Keratinocyte (primary cell): ENCODE data around the gene CDHR2. TPM values are rescaled to one million over a fixed set of nuclear protein-coding genes. Genes with fewer than 3 reads are reported as not detected.

Source experiments
- DNase-seq: peaks from one replicate; pipeline ENCODE4 v3.0.0-alpha.2; 2011; ENCODE audit warnings: low read depth, missing footprints, low spot score
- FAIRE-seq: peaks from 2 replicates; lab custom pipeline; 2011; peaks lifted over from hg19 to GRCh38; lab: Jason Lieb, UNC
- H2AFZ ChIP-seq: 2 replicates; pipeline ENCODE4 v1.6.0; 2012; ENCODE audit warnings: low read length, control low read depth, inconsistent platforms; ENCODE audit not compliant: control insufficient read depth
- H3K27ac ChIP-seq: 2 replicates; pipeline ENCODE4 v1.5.1; 2011; ENCODE audit warnings: low read length; ENCODE audit not compliant: control insufficient read depth, insufficient read depth
- H3K27me3 ChIP-seq: 3 replicates; pipeline ENCODE4 v1.6.0; 2011; ENCODE audit warnings: low read length; ENCODE audit not compliant: control insufficient read depth, insufficient read depth; ENCODE audit errors: extremely low read depth
- H3K36me3 ChIP-seq, 2 experiments: 2 replicates in 1 of 2; 3 replicates in 1 of 2; pipeline ENCODE4 v1.5.1; 2011; ENCODE audit warnings: low read length in 2 of 2, mild to moderate bottlenecking in 1 of 2; ENCODE audit not compliant: control insufficient read depth in 2 of 2, insufficient read depth in 2 of 2; ENCODE audit errors: extremely low read depth in 1 of 2
- H3K4me1 ChIP-seq: 3 replicates; pipeline ENCODE4 v1.5.1; 2011; ENCODE audit warnings: low read length; ENCODE audit not compliant: control insufficient read depth, insufficient read depth; ENCODE audit errors: extremely low read depth
- H3K4me2 ChIP-seq: 3 replicates; pipeline ENCODE4 v1.6.0; 2011; ENCODE audit warnings: low read depth, low read length; ENCODE audit not compliant: control insufficient read depth, insufficient read depth; ENCODE audit errors: extremely low read depth
- H3K4me3 ChIP-seq, 3 experiments: fragments of 200-600 bp in 1 of 3; sonication (generic) in 1 of 3; 2 replicates in 2 of 3; 3 replicates in 1 of 3; pipeline ENCODE4 v1.5.1; 2011 to 2016; ENCODE audit warnings: low read length in 3 of 3, mild to moderate bottlenecking in 3 of 3, control low read depth in 2 of 3, inconsistent platforms in 1 of 3, low read depth in 1 of 3, mixed read lengths in 1 of 3, mixed run types in 1 of 3, moderate library complexity in 1 of 3; ENCODE audit not compliant: control insufficient read depth in 2 of 3, insufficient read depth in 2 of 3; ENCODE audit errors: extremely low read depth in 1 of 3
- H3K79me2 ChIP-seq: 2 replicates; pipeline ENCODE4 v1.6.0; 2012; ENCODE audit warnings: low read length; ENCODE audit not compliant: control insufficient read depth, insufficient read depth
- H3K9ac ChIP-seq: 3 replicates; pipeline ENCODE4 v1.6.0; 2011; ENCODE audit warnings: low read length; ENCODE audit not compliant: control insufficient read depth, insufficient read depth; ENCODE audit errors: extremely low read depth
- H3K9me1 ChIP-seq: 3 replicates; pipeline ENCODE4 v1.6.0; 2011; ENCODE audit warnings: low read length; ENCODE audit not compliant: control insufficient read depth, insufficient read depth; ENCODE audit errors: extremely low read depth
- H3K9me3 ChIP-seq: 2 replicates; pipeline ENCODE4 v1.5.1; 2012; ENCODE audit warnings: low read depth, low read length; ENCODE audit not compliant: control insufficient read depth
- H4K20me1 ChIP-seq: 3 replicates; pipeline ENCODE4 v1.6.0; 2011; ENCODE audit warnings: low read length; ENCODE audit not compliant: control insufficient read depth, insufficient read depth; ENCODE audit errors: extremely low read depth
- CTCF ChIP-seq, 3 experiments: IDR thresholded peaks in 1 of 3; conservative IDR thresholded peaks in 1 of 3; optimal IDR thresholded peaks in 1 of 3; 2 replicates in 2 of 3; 3 replicates in 1 of 3; pipeline versions ENCODE3 to v1.5.1; 2011; ENCODE audit warnings: low read length in 3 of 3, mild to moderate bottlenecking in 3 of 3, moderate library complexity in 2 of 3, control low read depth in 1 of 3, inconsistent platforms in 1 of 3; ENCODE audit not compliant: insufficient read depth in 2 of 3; ENCODE audit errors: extremely low read depth in 1 of 3
- EZH2 ChIP-seq: IDR thresholded peaks from one replicate; pipeline ENCODE4 v1.6.1; 2012; ENCODE audit warnings: inconsistent platforms, mild to moderate bottlenecking, low read length, moderate library complexity
- dilution Hi-C: fragments of 300-500 bp; cut with MboI; formaldehyde crosslinking; loops from one replicate; pipeline ENCODE4 v1.7.0; 2020; ENCODE audit warnings: low sequenced_read_pairs; ENCODE audit not compliant: extremely low pct_ligation_motif_present
- polyA plus RNA-seq, 5 experiments: library from polyadenylated mRNA; depleted of rRNA in 3 of 5; stranded (reverse) in 3 of 5; stranded (forward) in 1 of 5; unstranded in 1 of 5; fragments of >200 nt; gene quantifications; 1 replicate in 1 of 5; 2 replicates in 3 of 5; 3 replicates in 1 of 5; pipeline versions ENCODE4 v1.2.1 to v1.2.3, GENCODE V29; 2011 to 2012; ENCODE audit warnings: missing spikeins in 2 of 5, low read depth in 1 of 5, low replicate concordance in 1 of 5

The CDHR2 gene
- polyA plus RNA-seq, 1 donor (not counting 4 experiments of a cell fraction or from before 2014, with no cell fraction given), result not detected

DNA sequence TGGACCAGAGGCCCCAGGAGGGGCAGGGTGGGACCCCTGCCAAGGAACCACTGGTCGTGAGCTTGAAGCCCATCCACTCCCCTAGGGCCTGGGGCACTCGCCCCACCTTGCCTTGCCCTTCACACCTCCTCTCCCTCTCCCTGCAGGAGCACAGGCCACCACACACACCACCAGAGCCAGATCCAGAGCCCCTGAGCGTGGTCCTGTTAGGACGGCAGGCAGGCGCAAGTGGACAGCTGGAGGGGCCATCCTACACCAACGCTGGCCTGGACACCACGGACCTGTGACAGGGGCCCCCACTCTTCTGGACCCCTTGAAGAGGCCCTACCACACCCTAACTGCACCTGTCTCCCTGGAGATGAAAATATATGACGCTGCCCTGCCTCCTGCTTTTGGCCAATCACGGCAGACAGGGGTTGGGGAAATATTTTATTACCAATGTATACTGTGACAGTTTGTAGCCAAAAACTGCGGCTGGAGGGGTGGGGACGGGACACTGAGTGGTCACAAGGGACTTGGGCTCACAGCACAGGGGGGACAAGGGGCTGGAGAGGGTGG, 46.3 kb downstream of the CDHR2 start:
- no peak overlapping the region for H3K4me3 ChIP-seq
- no peaks in the 10 kb centered on the region for H4K20me1 ChIP-seq
- peaks cover 3 to 4% of the 10 kb centered on the region in 2 experiments for H3K36me3 ChIP-seq
- peaks cover 6% of the 10 kb centered on the region for H3K9me3 ChIP-seq
- no peaks in the 10 kb centered on the region for H3K79me2 ChIP-seq
- no peak overlapping the region for H3K9ac ChIP-seq
- no peak overlapping the region for H2AFZ ChIP-seq
- no peaks in the 10 kb centered on the region for H3K27me3 ChIP-seq
- dilution Hi-C loops, result no loop called here
- no peak for TF ChIP-seq EZH2
- TF ChIP-seq CTCF (optimal IDR thresholded peaks at IDR 0.05 in 1 of 3, IDR thresholded peaks at IDR 0.05 in 1 of 3, conservative IDR thresholded peaks at IDR 0.05 in 1 of 3; ENCODE audit: extremely low read depth in 1 of 3, insufficient read depth in 2 of 3, low read length in 3 of 3), result no peak
- no peak for FAIRE-seq
- no peak overlapping the region for H3K27ac ChIP-seq
- no peak for DNase-seq
- no peak overlapping the region for H3K4me2 ChIP-seq
- H3K9me1 ChIP-seq, result no peaks in the 10 kb centered on the region
- peaks cover 3% of the 10 kb centered on the region for H3K4me1 ChIP-seq

GRCh38 chr5:176596069-176596644, 47.0 kb downstream of the CDHR2 start:
- dilution Hi-C loops, result no loop called here
- Histone ChIP-seq H3K9ac (no peak overlapping the region), H3K27ac (no peak overlapping the region), H4K20me1 (no peaks in the 10 kb centered on the region), H3K79me2 (no peaks in the 10 kb centered on the region), H3K36me3 (peaks cover 3 to 4% of the 10 kb centered on the region in 2 experiments), H3K27me3 (no peaks in the 10 kb centered on the region), H3K9me3 (peaks cover 6% of the 10 kb centered on the region), H3K9me1 (no peaks in the 10 kb centered on the region), H3K4me1 (no peaks in the 10 kb centered on the region), H2AFZ (no peak overlapping the region), H3K4me2 (no peak overlapping the region), H3K4me3 (no peak overlapping the region)
- TF ChIP-seq CTCF (optimal IDR thresholded peaks at IDR 0.05 in 1 of 3, IDR thresholded peaks at IDR 0.05 in 1 of 3, conservative IDR thresholded peaks at IDR 0.05 in 1 of 3; ENCODE audit: extremely low read depth in 1 of 3, insufficient read depth in 2 of 3, low read length in 3 of 3) (no peak), EZH2 (no peak)
- no peak for FAIRE-seq
- DNase-seq, result no peak
